H9 (cell line): ENCODE results near the gene UCKL1. TPM values are rescaled to one million over a fixed set of nuclear protein-coding genes. Genes with fewer than 3 reads are reported as not detected.

Experiments
- DNase-seq: peaks from one replicate; pipeline ENCODE4 v3.0.0-alpha.2; 2017
- H2AFZ ChIP-seq: one replicate; pipeline ENCODE4 v1.6.1; 2013; ENCODE audit warnings: mild to moderate bottlenecking, low read length, control low read depth, moderate library complexity
- H2AK5ac ChIP-seq: 2 replicates; pipeline ENCODE4 v1.6.1; 2013; ENCODE audit warnings: low read length, control low read depth, mixed read lengths; ENCODE audit not compliant: insufficient read length
- H2BK120ac ChIP-seq: one replicate; pipeline ENCODE4 v1.6.1; 2013; ENCODE audit warnings: low read depth, mild to moderate bottlenecking, low read length, control low read depth, inconsistent platforms; ENCODE audit not compliant: poor library complexity, severe bottlenecking
- H2BK12ac ChIP-seq: 2 replicates; pipeline ENCODE4 v1.6.1; 2013; ENCODE audit warnings: low read length, control low read depth, mixed read lengths, low read depth; ENCODE audit not compliant: insufficient read length
- H2BK15ac ChIP-seq: 2 replicates; pipeline ENCODE4 v1.6.1; 2013; ENCODE audit warnings: low read depth, low read length, control low read depth
- H2BK20ac ChIP-seq: one replicate; pipeline ENCODE4 v1.6.1; 2013; ENCODE audit warnings: low read depth, mild to moderate bottlenecking, low read length, control low read depth, inconsistent platforms; ENCODE audit not compliant: poor library complexity, severe bottlenecking
- H2BK5ac ChIP-seq: 2 replicates; pipeline ENCODE4 v1.6.1; 2013; ENCODE audit warnings: low read length, control low read depth, mixed read lengths; ENCODE audit not compliant: insufficient read length
- H3K14ac ChIP-seq: 2 replicates; pipeline ENCODE4 v1.6.1; 2013; ENCODE audit warnings: low read length, control low read depth; ENCODE audit not compliant: insufficient read depth
- H3K18ac ChIP-seq: 2 replicates; pipeline ENCODE4 v1.6.1; 2013; ENCODE audit warnings: low read depth, mild to moderate bottlenecking, mixed read lengths, low read length, control low read depth; ENCODE audit not compliant: insufficient read length
- H3K23ac ChIP-seq: 2 replicates; pipeline ENCODE4 v1.6.1; 2013; ENCODE audit warnings: low read length, control low read depth, mixed read lengths, low read depth; ENCODE audit not compliant: insufficient read length
- H3K23me2 ChIP-seq: 2 replicates; pipeline ENCODE4 v1.6.1; 2013; ENCODE audit warnings: low read depth, mild to moderate bottlenecking, mixed read lengths, low read length, control low read depth; ENCODE audit not compliant: insufficient read length, poor library complexity, severe bottlenecking
- H3K27ac ChIP-seq: 2 replicates; pipeline ENCODE4 v1.5.1; 2013; ENCODE audit warnings: low read length, control low read depth, mixed read lengths, low read depth; ENCODE audit not compliant: insufficient read length
- H3K27me3 ChIP-seq: 2 replicates; pipeline ENCODE4 v1.6.1; 2013; ENCODE audit warnings: low read length, control low read depth, inconsistent platforms; ENCODE audit not compliant: insufficient read depth
- H3K4ac ChIP-seq: 2 replicates; pipeline ENCODE4 v1.6.1; 2013; ENCODE audit warnings: low read depth, mild to moderate bottlenecking, control low read depth, inconsistent platforms, low read length, moderate library complexity
- H3K4me1 ChIP-seq: 2 replicates; pipeline ENCODE4 v1.6.1; 2013; ENCODE audit warnings: low read length, control low read depth, inconsistent platforms; ENCODE audit not compliant: insufficient read depth
- H3K4me2 ChIP-seq: 2 replicates; pipeline ENCODE4 v1.6.1; 2013; ENCODE audit warnings: low read length, control low read depth, mixed read lengths; ENCODE audit not compliant: insufficient read length, insufficient read depth
- H3K56ac ChIP-seq: 2 replicates; pipeline ENCODE4 v1.6.1; 2013; ENCODE audit warnings: low read depth, mild to moderate bottlenecking, mixed read lengths, low read length, control low read depth; ENCODE audit not compliant: insufficient read length
- H3K79me1 ChIP-seq: 2 replicates; pipeline ENCODE4 v1.6.1; 2013; ENCODE audit warnings: low read depth, mild to moderate bottlenecking, moderate library complexity, low read length, control low read depth, inconsistent platforms; ENCODE audit not compliant: insufficient read depth, poor library complexity, severe bottlenecking
- H3K79me2 ChIP-seq: 2 replicates; pipeline ENCODE4 v1.6.1; 2013; ENCODE audit warnings: low read length, control low read depth, inconsistent platforms; ENCODE audit not compliant: insufficient read depth
- H3K9ac ChIP-seq: 2 replicates; pipeline ENCODE4 v1.6.1; 2013; ENCODE audit warnings: low read length, control low read depth, mixed read lengths; ENCODE audit not compliant: insufficient read length; ENCODE audit errors: extremely low read depth
- H3K9me3 ChIP-seq: one replicate; pipeline ENCODE4 v1.6.1; 2013; ENCODE audit warnings: low read depth, low read length, inconsistent platforms; ENCODE audit not compliant: control insufficient read depth
- H3T11ph ChIP-seq: one replicate; pipeline ENCODE4 v1.6.1; 2013; ENCODE audit warnings: mild to moderate bottlenecking, low read length, control low read depth, inconsistent platforms
- H4K20me1 ChIP-seq: one replicate; pipeline ENCODE4 v1.6.1; 2013; ENCODE audit not compliant: control insufficient read depth, insufficient read length, insufficient read depth
- H4K5ac ChIP-seq: 2 replicates; pipeline ENCODE4 v1.6.1; 2013; ENCODE audit warnings: low read depth, mild to moderate bottlenecking, mixed read lengths, low read length, control low read depth; ENCODE audit not compliant: insufficient read length
- H4K8ac ChIP-seq: replicated peaks from 2 replicates; pipeline ENCODE4 v1.6.1; 2013; ENCODE audit warnings: low read length, control low read depth, mixed read lengths, low read depth; ENCODE audit not compliant: insufficient read length
- H4K91ac ChIP-seq: 2 replicates; pipeline ENCODE4 v1.6.1; 2013; ENCODE audit warnings: low read depth, mild to moderate bottlenecking, moderate library complexity, mixed read lengths, low read length, control low read depth; ENCODE audit not compliant: insufficient read length
- H3K27ac Mint-ChIP-seq, 3 experiments: 2 replicates in 2 of 3; 3 replicates in 1 of 3; pipeline ENCODE4 v1.8.0; 2020 to 2021; ENCODE audit warnings: mixed read lengths in 3 of 3, mild to moderate bottlenecking in 1 of 3, moderate library complexity in 1 of 3
- H3K27me3 Mint-ChIP-seq: 2 replicates; pipeline ENCODE4 v1.8.0; 2021; ENCODE audit warnings: low read depth, mild to moderate bottlenecking, moderate library complexity, mixed read lengths
- H3K36me3 Mint-ChIP-seq, 3 experiments: 2 replicates in 2 of 3; 3 replicates in 1 of 3; pipeline ENCODE4 v1.8.0; 2020 to 2021; ENCODE audit warnings: low read depth in 3 of 3, mixed read lengths in 3 of 3; ENCODE audit not compliant: insufficient read depth in 1 of 3
- H3K4me1 Mint-ChIP-seq, 2 experiments: 2 replicates each; pipeline ENCODE4 v1.8.0; 2020; ENCODE audit warnings: mixed read lengths in 2 of 2
- H3K4me3 Mint-ChIP-seq, 2 experiments: 2 replicates in 1 of 2; 3 replicates in 1 of 2; pipeline ENCODE4 v1.8.0; 2020 to 2021; ENCODE audit warnings: mild to moderate bottlenecking in 2 of 2, mixed read lengths in 2 of 2, moderate library complexity in 1 of 2
- H3K9me3 Mint-ChIP-seq, 2 experiments: 2 replicates in 1 of 2; 3 replicates in 1 of 2; pipeline ENCODE4 v1.8.0; 2020; ENCODE audit warnings: mild to moderate bottlenecking in 2 of 2, mixed read lengths in 2 of 2, moderate library complexity in 1 of 2
- WGBS: extraction: QIAGEN DNeasy Blood & Tissue Kit; methylation state at CpG from one replicate; pipeline ENCODE4 v1.1.7; 2013; ENCODE audit warnings: missing lambda C conversion rate, low lambda C conversion rate, mixed read lengths; ENCODE audit not compliant: insufficient read length; ENCODE audit errors: extremely low coverage; 5-methylcytosine and 5-hydroxymethylcytosine counted together
- total RNA-seq: library from RNA; stranded (reverse); gene quantifications from 2 replicates; pipeline ENCODE4 v1.2.1, GENCODE V29; 2021
- TF ChIP-seq, protein P1 (sequence below): fragments of 200-600 bp; sonication (generic); conservative IDR thresholded peaks from 3 replicates; pipeline ENCODE4 v1.8.0; 2021; ENCODE audit warnings: antibody characterized with exemption, mild to moderate bottlenecking

UCKL1 gene
- total RNA-seq, 1 experiment from 2014 or later: 40.9 TPM

GRCh38 chr20:63958471-63958870 is 2.3 kb upstream of the UCKL1 start:
- no peak overlapping the region for H4K91ac ChIP-seq
- DNase-seq: no peak
- no peak overlapping the region for H3T11ph ChIP-seq
- peak overlapping the region in 2 of 3 experiments; percentile 91 to 97; a peak in 4 of 7 replicates for H3K27ac Mint-ChIP-seq
- no peak overlapping the region for H3K27ac ChIP-seq
- peaks cover 14% of the 10 kb centered on the region for H3K23me2 ChIP-seq
- no peak overlapping the region for H2BK120ac ChIP-seq
- H3K9me3 Mint-ChIP-seq: no peaks in the 10 kb centered on the region
- peaks cover 12% of the 10 kb centered on the region; the same call in 1 of the 2 replicates for H3K79me2 ChIP-seq
- peaks cover 6 to 44% (median 33%) of the 10 kb centered on the region in 3 experiments; a peak in 6 of 7 replicates for H3K36me3 Mint-ChIP-seq
- H2AK5ac ChIP-seq: no peak overlapping the region
- peak overlapping the region; percentile 40 to 58; a peak in 2 of 5 replicates for H3K4me3 Mint-ChIP-seq
- no CpG with 5 or more reads among the region's 4 CpGs for WGBS
- H3K27me3 Mint-ChIP-seq: no peaks in the 10 kb centered on the region
- no peak overlapping the region for H3K14ac ChIP-seq
- no peak overlapping the region for H3K4me2 ChIP-seq
- H3K79me1 ChIP-seq: peaks cover 2% of the 10 kb centered on the region
- peaks cover 1% of the 10 kb centered on the region for H3K9me3 ChIP-seq
- no peak overlapping the region for H2BK20ac ChIP-seq
- H4K5ac ChIP-seq: no peak overlapping the region
- no peaks in the 10 kb centered on the region for H3K27me3 ChIP-seq
- H3K4me1 Mint-ChIP-seq: peaks cover 33 to 35% of the 10 kb centered on the region in 2 experiments
- H4K8ac ChIP-seq: no peak overlapping the region
- H3K23ac ChIP-seq: no peak overlapping the region
- H3K4ac ChIP-seq: no peak overlapping the region
- no peak overlapping the region for H2BK5ac ChIP-seq
- H2AFZ ChIP-seq: no peak overlapping the region
- no peaks in the 10 kb centered on the region for H4K20me1 ChIP-seq
- H3K9ac ChIP-seq: no peak overlapping the region
- no peak overlapping the region for H3K18ac ChIP-seq
- H2BK15ac ChIP-seq: no peak overlapping the region
- TF ChIP-seq, protein P1, sequence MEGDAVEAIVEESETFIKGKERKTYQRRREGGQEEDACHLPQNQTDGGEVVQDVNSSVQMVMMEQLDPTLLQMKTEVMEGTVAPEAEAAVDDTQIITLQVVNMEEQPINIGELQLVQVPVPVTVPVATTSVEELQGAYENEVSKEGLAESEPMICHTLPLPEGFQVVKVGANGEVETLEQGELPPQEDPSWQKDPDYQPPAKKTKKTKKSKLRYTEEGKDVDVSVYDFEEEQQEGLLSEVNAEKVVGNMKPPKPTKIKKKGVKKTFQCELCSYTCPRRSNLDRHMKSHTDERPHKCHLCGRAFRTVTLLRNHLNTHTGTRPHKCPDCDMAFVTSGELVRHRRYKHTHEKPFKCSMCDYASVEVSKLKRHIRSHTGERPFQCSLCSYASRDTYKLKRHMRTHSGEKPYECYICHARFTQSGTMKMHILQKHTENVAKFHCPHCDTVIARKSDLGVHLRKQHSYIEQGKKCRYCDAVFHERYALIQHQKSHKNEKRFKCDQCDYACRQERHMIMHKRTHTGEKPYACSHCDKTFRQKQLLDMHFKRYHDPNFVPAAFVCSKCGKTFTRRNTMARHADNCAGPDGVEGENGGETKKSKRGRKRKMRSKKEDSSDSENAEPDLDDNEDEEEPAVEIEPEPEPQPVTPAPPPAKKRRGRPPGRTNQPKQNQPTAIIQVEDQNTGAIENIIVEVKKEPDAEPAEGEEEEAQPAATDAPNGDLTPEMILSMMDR: no peak
- H3K56ac ChIP-seq: no peak overlapping the region
- H3K4me1 ChIP-seq: no peaks in the 10 kb centered on the region; the same call in 1 of the 2 replicates
- no peak overlapping the region for H2BK12ac ChIP-seq
